ENCODE measurements around the gene HOXA5. TPM values are rescaled to one million over a fixed set of nuclear protein-coding genes. Genes with fewer than 3 reads are reported as not detected.

HOXA5 gene
- total and polyA plus RNA-seq, 5 donors, result 0.17 to 0.43 TPM; not detected in 3

DNA sequence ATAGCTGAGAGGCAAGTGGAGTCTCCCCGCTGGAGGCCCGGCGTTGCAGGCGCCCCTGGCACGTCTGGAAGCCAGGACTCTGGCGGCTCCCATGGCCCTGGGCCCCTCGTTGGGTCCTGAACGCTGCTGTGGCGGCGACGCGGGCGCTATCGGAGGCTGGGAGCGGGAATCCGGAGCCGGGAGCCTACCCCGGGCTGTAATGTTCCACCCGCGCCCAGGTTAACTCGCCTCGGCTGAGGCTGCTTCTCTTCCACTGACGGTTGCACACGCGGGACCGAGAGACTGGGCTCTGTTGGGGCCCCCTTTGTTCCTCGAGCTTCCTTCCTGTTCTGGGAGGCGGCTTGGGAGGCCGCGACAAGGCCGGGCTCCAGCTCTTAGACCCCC, 1.3 kb upstream of the HOXA5 start:
- no peak overlapping the region for H3K27ac ChIP-seq (ENCODE audit: low read length)
- peak in 1 of 3 donors; percentile 51 for DNase-seq

DNA sequence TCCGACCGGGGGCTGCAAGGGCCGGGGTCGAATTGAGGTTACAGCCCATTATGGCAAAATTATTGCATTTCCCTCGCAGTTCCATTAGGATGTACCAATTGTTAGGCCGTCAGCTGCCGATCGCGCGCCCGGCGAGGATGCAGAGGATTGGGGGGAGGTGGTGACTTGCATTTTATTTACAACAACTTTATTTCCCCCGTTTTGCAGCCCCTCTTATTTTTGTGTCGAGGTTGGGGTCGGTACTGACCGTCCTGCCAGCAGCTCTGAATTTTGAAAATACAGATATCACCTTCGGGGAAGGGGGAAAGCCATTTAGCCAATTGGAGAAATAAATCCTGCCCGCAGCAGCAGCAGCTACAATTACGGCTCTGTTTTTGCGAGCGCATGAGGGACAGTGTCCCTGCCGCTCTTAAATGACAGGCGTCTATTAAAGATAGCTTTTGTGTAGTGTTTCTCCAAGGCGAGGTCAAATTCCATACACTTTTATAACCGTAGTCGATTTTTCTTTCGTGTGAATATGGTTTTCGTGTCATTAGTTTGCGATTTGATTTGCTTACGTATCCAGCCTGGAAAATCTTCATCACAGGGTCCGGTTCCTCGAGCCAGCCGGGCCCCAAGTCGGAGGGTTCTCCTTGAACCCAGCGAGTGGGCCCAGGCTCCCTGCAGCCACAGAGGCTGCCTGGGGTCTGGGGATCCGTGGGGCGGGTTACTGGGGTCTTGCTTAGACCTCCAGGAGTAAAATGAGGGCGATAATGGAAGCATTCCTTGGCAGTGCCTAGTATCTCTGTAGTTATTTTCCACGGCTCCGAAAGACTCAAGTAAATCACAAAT, 684 bp upstream of the HOXA5 start:
- WGBS, result 24% methylated on average over 40 of the region's 40 CpGs
- peak in 1 of 3 donors; percentile 42 for DNase-seq
- Histone ChIP-seq H3K4me1 (ENCODE audit: control insufficient read depth, insufficient read depth, low read length) (no peaks in the 10 kb centered on the region), H3K27ac (ENCODE audit: low read length) (no peak overlapping the region), H3K9me3 (ENCODE audit: control insufficient read depth, low read length) (no peaks in the 10 kb centered on the region), H3K4me3 (ENCODE audit: low read length) (peak overlapping the region; percentile 64), H3K27me3 (ENCODE audit: control insufficient read depth, insufficient read depth) (peaks cover 3% of the 10 kb centered on the region)
- no peak for ATAC-seq
- intact Hi-C loops (cut with DNase I), result no loop called here

More for the DNA sequence above, 1.3 kb upstream of the HOXA5 start:
- intact Hi-C loops (cut with DNase I), result loop anchor here in 1 of 4 donors (5.0 kb wide), 1 partner anchor 292 kb away; no protein-coding TSS in a partner anchor
- peaks cover 3% of the 10 kb centered on the region for H3K27me3 ChIP-seq (ENCODE audit: control insufficient read depth, insufficient read depth)
- H3K9me3 ChIP-seq (ENCODE audit: control insufficient read depth, low read length), result no peaks in the 10 kb centered on the region
- no peak for ATAC-seq
- no peaks in the 10 kb centered on the region for H3K4me1 ChIP-seq (ENCODE audit: control insufficient read depth, insufficient read depth, low read length)
- peak overlapping the region; percentile 0 for H3K4me3 ChIP-seq (ENCODE audit: low read length)
- 23% methylated on average over 31 of the region's 31 CpGs for WGBS

DNA sequence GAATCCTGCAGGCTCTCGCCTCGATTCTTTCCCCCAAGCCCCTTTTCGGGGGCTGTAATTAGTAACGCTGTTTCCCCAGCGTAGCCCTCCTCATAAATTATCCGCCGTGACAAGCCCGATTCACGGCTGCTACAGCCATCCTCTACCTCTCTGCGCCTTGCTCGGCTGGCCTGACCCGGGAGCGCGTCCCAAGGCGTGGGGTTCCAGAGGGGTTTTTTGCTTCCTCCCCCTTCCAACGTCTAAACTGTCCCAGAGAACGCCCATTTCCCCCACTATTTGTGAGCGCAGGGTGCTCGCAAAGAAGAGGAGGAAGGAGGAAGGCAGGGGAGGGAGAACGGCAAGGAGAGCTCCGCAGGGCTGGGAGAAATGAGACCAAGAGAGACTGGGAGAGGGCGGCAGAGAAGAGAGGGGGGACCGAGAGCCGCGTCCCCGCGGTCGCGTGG, 880 bp downstream of the HOXA5 start:
- Histone ChIP-seq H3K27ac (ENCODE audit: low read length) (no peak overlapping the region), H3K4me3 (ENCODE audit: low read length) (peak overlapping the region; percentile 64), H3K27me3 (ENCODE audit: control insufficient read depth, insufficient read depth) (peaks cover 3% of the 10 kb centered on the region), H3K9me3 (ENCODE audit: control insufficient read depth, low read length) (no peaks in the 10 kb centered on the region), H3K4me1 (ENCODE audit: control insufficient read depth, insufficient read depth, low read length) (no peaks in the 10 kb centered on the region)
- WGBS, result 12% methylated on average over 29 of the region's 29 CpGs
- ATAC-seq (peak in 1 of 2 donors; percentile 5), DNase-seq (no peak)
- intact Hi-C loops (cut with DNase I), result no loop called here

- WGBS, result 23% methylated on average over 30 of the region's 30 CpGs
- Histone ChIP-seq H3K4me3 (ENCODE audit: low read length) (peak overlapping the region; percentile 64), H3K27ac (ENCODE audit: low read length) (no peak overlapping the region), H3K4me1 (ENCODE audit: control insufficient read depth, insufficient read depth, low read length) (no peaks in the 10 kb centered on the region), H3K27me3 (ENCODE audit: control insufficient read depth, insufficient read depth) (peaks cover 3% of the 10 kb centered on the region), H3K9me3 (ENCODE audit: control insufficient read depth, low read length) (no peaks in the 10 kb centered on the region)
- DNase-seq (no peak), ATAC-seq (peak in 1 of 2 donors; percentile 13)
- intact Hi-C loops (cut with DNase I), result no loop called here
Observed at GRCh38 chr7:27141923-27142579, 1.4 kb downstream of the HOXA5 start.

GRCh38 chr7:27141137-27141922, 2.2 kb downstream of the HOXA5 start:
- ATAC-seq (no peak), DNase-seq (no peak)
- peaks cover 3% of the 10 kb centered on the region for H3K27me3 ChIP-seq (ENCODE audit: control insufficient read depth, insufficient read depth)
- no peaks in the 10 kb centered on the region for H3K4me1 ChIP-seq (ENCODE audit: control insufficient read depth, insufficient read depth, low read length)
- 57% methylated on average over 18 of the region's 18 CpGs for WGBS
- no peak overlapping the region for H3K27ac ChIP-seq (ENCODE audit: low read length)
- intact Hi-C loops (cut with DNase I), result no loop called here
- H3K4me3 ChIP-seq (ENCODE audit: low read length), result peak overlapping the region; percentile 64
- H3K9me3 ChIP-seq (ENCODE audit: control insufficient read depth, low read length), result no peaks in the 10 kb centered on the region

DNA sequence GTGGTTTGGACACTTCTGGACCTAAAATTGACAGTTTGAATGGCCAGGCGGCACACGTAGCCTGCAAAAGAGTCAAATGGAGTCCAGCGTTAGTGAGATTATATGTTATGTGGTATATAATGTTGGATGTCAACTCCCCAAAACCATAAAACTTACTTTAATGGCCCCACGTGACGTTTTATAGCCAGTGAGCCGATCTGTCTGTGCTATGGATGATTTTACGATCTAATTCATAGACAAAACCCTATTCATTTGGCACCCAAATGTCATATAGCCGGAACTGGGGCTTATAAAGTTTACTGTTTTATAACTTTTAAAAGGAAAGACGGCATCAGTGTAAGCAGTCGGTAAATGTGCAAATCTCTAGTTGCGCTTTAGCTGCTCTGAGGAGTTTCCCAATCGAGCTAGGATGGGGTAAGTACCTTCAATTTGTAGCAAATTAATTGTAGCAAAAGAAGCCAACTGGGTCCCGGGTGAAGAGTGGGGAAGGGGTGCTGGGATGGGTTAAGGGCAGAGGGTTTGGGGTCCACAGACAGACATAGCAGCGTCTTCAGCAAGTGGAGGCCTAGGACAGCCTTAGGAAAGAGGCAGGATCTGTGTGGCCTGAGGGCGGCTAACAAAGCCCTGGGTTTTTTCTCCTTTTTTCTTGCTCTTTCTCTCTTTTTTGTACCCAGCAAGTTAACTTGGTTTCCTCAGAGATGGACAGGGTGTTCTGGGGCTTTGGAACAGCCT, 3.2 kb downstream of the HOXA5 start:
- H3K27me3 ChIP-seq (ENCODE audit: control insufficient read depth, insufficient read depth), result peaks cover 3% of the 10 kb centered on the region
- no peaks in the 10 kb centered on the region for H3K9me3 ChIP-seq (ENCODE audit: control insufficient read depth, low read length)
- H3K4me3 ChIP-seq (ENCODE audit: low read length), result no peak overlapping the region
- WGBS, result 57% methylated on average over 15 of the region's 15 CpGs
- no peak overlapping the region for H3K27ac ChIP-seq (ENCODE audit: low read length)
- DNase-seq (no peak), ATAC-seq (no peak)
- H3K4me1 ChIP-seq (ENCODE audit: control insufficient read depth, insufficient read depth, low read length), result no peaks in the 10 kb centered on the region
- intact Hi-C loops (cut with DNase I), result no loop called here

DNA sequence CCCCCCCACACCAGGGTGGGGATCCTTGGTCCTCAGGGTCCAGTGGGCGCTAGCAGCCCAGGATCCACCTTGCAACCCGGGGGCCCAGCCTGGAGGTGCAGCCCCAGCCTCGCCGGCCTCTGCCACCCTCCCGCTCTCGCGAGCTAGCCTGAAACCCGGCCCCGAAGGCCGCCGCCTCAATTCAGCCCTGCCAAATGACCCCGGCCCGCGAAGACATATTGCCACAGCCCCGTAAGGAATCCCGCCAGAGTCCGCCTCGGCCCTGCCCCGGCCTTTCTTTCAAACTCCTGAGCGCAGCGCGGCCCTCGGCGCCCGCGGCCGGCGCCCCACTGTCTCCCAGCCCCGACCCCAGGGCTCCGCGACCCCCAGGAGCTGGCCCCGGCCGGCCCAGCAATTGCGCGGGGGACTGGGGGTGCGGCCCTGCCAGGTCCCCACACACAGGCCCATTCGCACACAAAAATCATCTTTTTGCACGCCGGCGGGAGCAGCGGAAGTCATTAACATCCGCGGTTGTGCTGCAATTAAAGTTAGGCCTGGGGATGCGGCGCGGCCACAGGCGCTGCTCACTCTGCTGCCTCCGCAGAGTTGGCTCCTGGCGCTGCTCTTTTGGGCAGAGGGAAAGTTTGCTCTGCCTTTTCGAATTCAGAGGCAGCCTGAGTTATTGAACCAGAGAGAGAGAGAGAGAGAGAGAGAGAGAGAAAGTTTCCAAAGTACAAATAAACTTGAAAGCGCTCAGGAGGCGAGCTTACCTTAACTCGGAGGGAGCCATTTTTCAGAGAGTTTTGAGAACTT, 4.0 kb downstream of the HOXA5 start:
- ATAC-seq, result no peak
- DNase-seq, result no peak
- Histone ChIP-seq H3K4me1 (ENCODE audit: control insufficient read depth, insufficient read depth, low read length) (no peaks in the 10 kb centered on the region), H3K27ac (ENCODE audit: low read length) (no peak overlapping the region), H3K27me3 (ENCODE audit: control insufficient read depth, insufficient read depth) (peaks cover 3% of the 10 kb centered on the region), H3K9me3 (ENCODE audit: control insufficient read depth, low read length) (no peaks in the 10 kb centered on the region), H3K4me3 (ENCODE audit: low read length) (no peak overlapping the region)
- 32% methylated on average over 53 of the region's 53 CpGs for WGBS
- intact Hi-C loops (cut with DNase I), result no loop called here

DNA sequence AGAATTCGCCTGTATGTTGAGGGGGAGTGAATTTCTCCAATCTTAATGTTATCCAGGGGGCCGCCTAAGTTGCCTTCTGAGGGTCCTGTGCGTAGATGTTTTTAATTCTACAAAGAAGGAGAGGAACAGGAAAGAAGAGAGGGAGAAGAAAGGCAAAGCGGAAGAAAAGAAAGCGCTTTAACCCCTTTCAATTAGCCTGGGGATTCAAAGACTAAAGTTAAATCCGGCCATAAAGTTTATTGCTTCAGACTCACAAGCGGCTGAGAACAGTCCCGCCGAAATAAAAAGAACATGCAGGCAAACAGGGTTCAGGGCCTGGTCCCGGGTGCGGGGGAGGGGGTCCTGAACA, 4.5 kb downstream of the HOXA5 start:
- DNase-seq, result no peak
- WGBS, result 56% methylated on average over 11 of the region's 11 CpGs
- H3K27me3 ChIP-seq (ENCODE audit: control insufficient read depth, insufficient read depth), result peaks cover 2% of the 10 kb centered on the region
- no peak overlapping the region for H3K27ac ChIP-seq (ENCODE audit: low read length)
- no peaks in the 10 kb centered on the region for H3K9me3 ChIP-seq (ENCODE audit: control insufficient read depth, low read length)
- ATAC-seq, result no peak
- intact Hi-C loops (cut with DNase I), result no loop called here
- H3K4me1 ChIP-seq (ENCODE audit: control insufficient read depth, insufficient read depth, low read length), result no peaks in the 10 kb centered on the region
- no peak overlapping the region for H3K4me3 ChIP-seq (ENCODE audit: low read length)

DNA sequence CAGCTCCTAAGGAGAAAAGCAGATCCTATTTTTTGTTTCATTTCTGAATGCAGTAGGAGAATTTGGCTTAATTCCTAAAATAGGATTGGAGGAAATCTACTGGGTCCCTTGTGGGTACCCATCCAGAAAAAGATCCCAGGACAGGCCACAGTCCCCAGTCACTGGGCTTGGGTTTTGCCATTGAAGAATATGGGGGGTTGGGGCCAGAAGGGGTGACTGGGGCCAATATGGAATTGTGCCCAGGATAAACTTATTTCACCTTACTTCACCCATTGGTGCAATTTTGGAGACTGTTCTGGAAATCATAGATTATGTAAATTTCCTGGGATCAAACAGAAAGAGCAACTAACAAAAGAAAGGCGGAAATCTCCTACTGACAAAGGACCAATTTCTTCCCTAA, 5.0 kb downstream of the HOXA5 start:
- Histone ChIP-seq H3K27me3 (ENCODE audit: control insufficient read depth, insufficient read depth) (no peaks in the 10 kb centered on the region), H3K4me3 (ENCODE audit: low read length) (no peak overlapping the region), H3K27ac (ENCODE audit: low read length) (no peak overlapping the region), H3K9me3 (ENCODE audit: control insufficient read depth, low read length) (no peaks in the 10 kb centered on the region), H3K4me1 (ENCODE audit: control insufficient read depth, insufficient read depth, low read length) (no peaks in the 10 kb centered on the region)
- intact Hi-C loops (cut with DNase I), result no loop called here
- ATAC-seq (no peak), DNase-seq (no peak)
- 68% methylated on average over 1 of the region's 1 CpG for WGBS
